GM18508 (cell line): Measurements from ENCODE around the gene NUP54.

ENCODE experiments used
- ATAC-seq: cut with Tn5 transposase; IDR thresholded peaks from one replicate; pipeline ENCODE4 v1.9.1; 2021; ENCODE audit warnings: moderate number of reproducible peaks; ENCODE audit not compliant: insufficient read depth, unreplicated experiment

The NUP54 gene, protein sequence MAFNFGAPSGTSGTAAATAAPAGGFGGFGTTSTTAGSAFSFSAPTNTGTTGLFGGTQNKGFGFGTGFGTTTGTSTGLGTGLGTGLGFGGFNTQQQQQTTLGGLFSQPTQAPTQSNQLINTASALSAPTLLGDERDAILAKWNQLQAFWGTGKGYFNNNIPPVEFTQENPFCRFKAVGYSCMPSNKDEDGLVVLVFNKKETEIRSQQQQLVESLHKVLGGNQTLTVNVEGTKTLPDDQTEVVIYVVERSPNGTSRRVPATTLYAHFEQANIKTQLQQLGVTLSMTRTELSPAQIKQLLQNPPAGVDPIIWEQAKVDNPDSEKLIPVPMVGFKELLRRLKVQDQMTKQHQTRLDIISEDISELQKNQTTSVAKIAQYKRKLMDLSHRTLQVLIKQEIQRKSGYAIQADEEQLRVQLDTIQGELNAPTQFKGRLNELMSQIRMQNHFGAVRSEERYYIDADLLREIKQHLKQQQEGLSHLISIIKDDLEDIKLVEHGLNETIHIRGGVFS

DNA sequence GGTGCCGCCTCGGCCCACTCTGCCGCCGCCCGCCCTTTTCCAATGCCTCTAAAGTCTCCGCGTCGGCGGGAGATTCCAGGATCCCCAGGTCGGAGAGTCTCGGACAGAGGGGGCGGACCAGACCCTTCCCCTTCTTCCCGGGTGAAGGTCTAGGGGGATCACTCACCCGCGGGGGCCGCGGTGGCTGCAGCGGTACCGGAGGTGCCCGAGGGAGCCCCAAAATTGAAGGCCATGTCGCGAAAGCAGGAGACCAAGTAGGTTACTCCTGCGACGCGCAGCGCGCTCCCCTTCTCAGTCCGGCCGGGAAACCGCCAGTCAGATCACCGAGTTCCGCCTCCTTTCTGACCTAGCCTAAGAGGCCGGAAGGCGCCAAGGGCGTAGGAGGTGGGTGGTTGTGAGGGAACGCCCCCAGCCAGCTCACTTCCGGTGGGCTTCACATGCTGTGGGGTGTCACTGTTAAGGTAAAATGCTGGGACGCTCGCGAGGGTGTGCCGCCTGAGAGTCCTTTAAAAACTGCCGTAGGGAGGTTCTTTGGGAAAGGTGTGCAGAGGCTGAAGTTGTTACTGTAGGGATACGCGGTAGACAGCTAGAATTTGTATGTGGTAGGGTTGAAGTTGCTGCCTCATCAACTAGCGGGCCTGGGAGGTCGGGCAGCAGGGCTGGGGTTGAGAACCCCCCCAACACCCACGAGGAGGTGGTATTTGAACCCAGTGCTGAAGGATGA lies at the start of gene NUP54:
NUP54 (minus strand) TSS at position 256 of the 724 bp plus-strand sequence; CDS start at position 233, 23 bp downstream.
- ATAC-seq = peak; percentile 96

DNA sequence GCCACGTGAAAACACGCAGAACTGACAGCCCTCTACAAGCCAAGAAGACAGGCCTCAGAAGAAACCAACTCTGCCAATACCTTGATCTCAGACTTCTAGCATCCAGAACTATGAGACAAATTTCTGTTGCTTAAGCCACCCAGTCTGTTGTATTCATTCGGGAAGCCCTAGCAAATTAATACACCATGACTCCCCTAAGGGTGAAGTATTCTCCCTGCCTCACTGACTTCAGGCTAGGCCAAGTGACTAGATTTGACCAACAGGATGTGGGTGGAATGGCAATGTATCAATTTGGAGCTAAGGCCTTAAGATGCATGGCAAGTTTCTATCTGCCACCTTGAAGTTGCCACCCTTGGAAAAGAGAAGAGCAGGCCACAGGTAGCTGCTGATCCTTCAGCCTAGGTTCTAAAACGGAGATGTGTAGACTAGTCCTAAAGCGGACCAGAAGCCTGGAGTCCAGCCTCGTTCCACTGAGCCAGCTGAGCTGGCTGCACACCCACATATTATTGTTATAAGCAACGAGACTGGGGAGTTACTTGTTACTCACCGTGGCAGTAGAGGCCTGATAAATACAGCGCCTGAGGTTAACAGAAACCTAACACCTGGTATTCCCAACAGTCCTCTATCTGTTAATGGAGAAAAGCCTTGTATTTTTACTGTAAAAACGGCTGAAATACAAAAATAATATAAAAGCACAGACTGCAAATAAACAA lies 49.0 kb upstream of the NUP54 start:
- ATAC-seq = no peak

DNA sequence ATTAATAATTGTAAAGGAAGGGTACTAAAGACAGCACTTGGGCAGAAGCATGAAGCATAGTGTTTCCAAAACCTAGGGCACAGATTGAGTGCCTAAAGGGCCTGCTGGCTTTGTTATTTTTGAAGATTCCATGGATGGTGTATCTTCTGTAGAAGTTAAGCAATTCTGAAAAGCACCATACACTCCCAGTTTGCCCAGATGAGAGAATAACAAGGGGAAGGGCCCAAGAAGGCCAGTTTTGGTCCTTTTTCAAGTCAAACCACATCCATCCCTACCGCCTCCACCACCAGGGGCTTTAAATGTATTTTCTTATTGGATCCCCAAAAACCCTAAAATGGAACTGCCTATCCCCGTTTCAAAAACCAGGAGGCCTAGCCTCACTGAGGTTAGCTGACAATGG lies 48.2 kb upstream of the NUP54 start:
- ATAC-seq = no peak

DNA sequence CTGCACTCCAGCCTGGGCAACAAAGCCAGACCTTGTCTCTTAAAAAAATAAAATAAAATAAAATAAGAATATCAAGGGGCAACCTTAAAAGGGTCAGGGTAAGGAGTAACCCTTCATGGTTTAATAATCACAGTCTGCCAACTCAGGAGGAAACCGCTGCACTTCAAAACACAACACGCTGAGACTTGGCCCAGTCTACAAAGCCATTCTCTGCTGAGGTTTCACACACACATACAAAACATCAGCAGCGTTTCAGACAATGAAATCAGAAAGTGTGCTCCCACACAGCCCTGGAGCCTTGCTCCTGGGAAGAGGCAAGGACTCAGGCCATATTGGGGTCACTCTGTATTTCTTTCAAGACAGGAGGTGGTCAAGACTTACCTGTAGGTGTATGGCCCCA lies 47.1 kb upstream of the NUP54 start:
- ATAC-seq = no peak

DNA sequence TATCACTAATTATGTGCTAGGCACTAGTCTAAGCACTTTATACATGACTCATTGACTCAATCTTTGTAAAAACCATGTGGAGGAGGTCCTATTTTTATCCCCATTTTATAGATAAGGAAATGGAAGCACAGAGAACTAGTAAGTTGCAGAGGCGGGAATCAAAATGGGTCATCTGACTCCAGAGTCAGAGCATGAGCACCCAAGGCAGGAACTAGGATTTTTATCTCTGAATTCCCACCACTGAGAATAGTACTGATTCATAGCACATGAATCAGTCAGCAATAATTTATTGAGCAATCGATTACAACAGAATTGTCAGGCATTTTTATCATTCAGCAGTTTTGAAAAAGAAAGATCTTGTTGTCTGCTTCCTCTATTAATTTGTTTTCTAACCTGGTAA lies 46.1 kb upstream of the NUP54 start:
- no peak for ATAC-seq

DNA sequence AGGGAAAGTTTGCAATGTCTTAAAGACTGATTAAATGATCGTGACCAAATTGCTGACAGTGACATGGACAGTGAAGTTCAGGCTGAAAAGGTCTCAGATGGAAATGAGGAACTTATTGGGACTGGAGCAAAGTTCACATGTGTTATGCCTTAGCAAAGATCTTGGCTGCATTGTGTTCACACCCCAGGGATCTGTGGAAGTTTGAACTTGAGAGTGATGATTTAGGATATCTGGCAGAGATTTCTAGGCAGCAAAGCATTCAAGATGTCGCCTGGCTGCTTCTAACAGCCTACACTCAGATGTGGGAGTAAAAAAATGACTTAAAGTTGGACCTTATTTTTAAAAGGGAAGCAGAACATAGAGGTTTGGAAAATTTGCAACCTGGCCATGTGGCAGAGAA lies 44.0 kb upstream of the NUP54 start:
- no peak for ATAC-seq

DNA sequence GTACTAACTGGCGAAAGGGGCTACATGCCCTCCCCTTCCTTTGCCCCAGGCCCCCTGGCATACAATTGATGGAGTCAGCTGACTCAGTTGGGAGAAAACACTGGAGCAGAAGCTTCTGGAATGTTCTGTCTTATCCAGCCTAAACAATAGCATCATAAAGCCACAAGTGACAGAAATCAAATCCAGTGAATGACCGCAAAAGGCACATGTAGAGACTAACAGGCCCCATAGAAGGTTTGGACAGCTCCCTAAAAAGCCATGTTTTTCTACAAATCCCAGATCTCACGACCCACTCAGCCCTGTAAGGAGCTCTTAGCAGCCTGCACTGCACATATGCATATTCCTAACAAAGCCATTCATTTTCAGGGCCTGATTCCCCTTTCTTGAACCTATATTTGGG lies 40.4 kb upstream of the NUP54 start:
- no peak for ATAC-seq

DNA sequence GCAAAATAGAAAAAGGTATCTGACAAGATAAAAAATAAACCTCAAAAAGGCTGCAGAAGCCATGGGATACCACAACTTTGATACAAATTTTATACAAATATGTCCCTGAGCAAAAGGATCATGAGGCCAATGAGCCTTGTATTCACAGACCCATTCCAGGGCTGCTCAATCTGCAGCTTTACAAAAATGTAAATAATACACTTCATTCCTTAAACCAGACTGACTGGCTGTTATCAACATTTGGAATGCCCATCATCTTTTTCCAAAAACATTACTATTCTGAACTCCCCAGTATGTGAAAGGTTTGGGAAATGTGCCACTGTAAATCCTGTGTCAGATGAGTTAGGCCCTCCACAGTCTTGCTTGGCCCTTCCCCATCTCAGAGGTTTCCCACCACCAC lies 40.0 kb upstream of the NUP54 start:
- ATAC-seq = no peak

DNA sequence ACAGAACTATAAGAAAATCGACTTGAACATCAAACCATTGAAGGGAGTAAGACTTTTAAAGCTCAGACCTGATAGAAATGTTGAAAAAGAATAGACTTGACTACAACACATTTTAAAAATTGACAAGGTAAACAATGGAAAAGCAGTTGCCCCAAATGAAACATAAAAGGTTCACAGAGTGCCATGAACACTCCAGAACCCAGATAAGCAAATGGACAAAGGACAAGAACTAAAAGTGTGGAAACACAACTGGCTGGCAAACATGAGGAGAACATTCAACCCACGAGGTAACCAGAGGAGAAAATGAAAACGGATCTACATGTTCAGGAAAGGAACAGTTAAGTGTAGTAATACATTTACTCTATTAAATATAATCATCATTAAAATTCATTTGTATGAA lies 39.0 kb upstream of the NUP54 start:
- no peak for ATAC-seq

DNA sequence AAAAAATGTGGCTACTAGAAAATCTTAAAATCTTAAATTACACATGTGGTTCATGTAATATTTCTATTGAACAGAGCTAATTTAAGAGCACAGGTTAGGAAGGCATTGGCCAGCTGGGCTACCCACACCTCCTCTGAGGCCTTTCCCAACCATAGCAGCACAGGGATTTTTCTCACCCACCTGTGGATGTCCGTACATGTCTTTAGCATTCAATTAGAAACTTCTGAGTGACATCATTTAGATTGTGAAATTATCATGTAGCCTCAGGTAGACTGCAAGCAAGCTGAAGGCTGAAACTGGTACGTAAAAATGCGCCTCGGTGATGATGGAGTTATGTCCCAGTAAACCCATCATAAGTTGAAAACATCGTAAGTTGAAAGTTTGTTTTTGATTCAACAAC lies 34.3 kb upstream of the NUP54 start:
- ATAC-seq = no peak

DNA sequence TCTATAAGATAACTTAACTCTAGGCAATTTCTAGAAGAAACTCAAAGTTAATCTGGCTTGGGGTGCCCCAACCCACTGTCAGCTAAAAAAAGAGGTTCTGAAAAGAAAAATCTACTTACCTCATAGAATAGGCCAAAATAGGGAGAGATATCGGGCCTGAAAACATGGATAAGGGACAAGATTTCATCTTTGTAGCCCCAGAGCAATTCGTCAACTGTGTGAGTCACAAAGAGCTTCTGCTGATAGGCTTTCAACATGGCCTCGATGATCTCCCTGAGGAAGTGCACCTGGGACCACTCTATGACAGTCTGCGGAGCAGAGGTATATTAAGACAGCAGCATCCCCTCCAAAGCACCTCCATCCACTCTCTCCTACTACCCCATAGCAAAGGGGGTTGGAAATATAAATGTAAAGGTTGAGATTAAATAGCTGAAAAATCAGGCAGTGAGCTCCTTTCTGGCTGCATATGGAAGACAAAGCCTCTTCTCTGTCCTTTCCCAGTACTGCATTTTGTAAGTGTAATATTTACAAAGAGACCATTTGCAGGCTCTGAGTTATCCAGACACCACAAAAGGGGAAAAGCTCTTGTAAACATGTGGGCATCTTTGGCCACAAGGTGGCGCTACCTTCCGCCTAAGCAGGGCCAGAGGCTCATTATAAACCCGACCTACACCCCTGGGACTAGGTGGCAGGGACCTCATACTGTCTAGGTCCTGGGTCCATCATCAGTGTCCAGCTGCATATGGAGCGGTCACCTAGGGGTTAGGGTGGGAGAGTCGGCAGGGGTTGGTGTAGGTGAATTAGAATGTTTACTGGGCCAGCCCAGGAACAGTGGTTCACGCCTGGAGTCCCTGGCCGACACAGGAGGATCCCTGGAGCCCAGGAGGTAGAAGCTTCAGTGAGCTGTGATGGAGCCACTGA lies 31.5 kb upstream of the NUP54 start:
- peak; percentile 76 for ATAC-seq

DNA sequence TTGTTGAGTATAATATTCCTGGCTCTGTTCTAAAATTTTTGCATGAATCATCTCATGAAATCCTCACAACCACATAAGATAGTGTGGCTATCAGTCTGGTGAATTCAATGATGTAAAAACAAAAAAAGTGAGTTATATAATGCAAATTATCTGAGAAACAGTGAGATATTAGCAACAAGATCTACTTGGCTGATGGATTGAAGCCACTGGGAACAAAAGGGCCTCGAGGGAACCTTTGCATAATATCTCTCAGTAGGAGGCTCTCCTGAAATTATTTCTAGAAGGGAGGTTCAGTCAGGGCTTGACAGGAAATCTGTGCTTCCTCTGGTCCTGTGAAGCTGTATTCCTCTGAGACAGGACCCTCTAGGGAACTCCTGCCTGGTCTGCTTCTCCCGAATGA lies 30.1 kb upstream of the NUP54 start:
- ATAC-seq = no peak

DNA sequence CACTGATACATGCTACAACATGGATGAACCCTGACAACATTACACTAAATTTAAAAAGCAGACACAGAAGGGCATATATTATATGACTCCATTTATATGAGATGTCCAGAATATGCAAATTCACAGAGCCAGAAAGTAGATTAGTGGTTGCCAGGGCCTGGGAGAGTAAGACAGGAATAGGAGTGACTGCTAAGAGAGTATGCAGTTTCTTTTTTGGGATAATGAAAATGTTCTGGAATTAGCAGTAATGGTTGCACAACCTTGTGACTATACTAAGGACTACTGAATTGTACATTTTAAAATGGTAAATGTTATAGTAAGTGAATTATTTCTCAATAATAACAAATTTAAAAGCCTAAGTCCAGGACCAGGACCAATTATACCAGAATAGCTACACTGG lies 29.5 kb upstream of the NUP54 start:
- no peak for ATAC-seq

DNA sequence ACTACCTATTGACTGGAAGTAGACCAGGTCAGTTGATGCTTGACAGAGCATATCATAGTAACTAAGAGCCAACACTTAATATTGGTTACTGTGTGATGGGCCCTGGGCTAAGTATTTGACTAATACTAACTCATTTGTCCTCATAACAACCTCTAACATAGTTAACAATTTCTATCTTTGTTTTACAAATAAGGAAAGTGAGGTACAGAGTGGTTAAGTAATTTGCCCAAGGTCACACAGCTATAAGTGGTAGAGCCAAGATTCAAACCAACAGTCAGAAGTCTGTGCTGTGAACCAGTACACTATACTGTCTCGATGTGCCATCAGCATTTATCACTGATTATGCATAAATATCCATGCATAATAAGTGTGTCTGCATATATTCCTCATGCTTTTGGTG lies 27.1 kb upstream of the NUP54 start:
- ATAC-seq = no peak

DNA sequence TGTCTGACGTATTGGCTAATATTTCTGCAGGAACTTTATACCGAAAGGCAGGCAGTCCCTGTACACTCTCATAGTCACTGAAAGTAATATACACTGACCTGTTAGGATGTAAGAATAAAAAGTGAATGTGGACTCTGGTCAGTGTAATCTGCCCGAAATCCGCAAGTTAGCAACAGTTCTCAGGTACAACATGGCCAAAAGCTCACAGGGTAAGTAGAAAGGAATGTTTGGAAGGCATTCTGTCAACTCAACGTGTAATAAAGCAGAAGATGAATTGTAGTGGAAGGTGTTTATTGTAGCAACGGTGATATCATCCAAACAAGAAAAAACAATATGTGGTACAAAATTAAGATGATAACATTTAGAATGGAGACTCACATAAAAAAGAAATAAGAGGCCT lies 26.0 kb upstream of the NUP54 start:
- ATAC-seq = no peak

DNA sequence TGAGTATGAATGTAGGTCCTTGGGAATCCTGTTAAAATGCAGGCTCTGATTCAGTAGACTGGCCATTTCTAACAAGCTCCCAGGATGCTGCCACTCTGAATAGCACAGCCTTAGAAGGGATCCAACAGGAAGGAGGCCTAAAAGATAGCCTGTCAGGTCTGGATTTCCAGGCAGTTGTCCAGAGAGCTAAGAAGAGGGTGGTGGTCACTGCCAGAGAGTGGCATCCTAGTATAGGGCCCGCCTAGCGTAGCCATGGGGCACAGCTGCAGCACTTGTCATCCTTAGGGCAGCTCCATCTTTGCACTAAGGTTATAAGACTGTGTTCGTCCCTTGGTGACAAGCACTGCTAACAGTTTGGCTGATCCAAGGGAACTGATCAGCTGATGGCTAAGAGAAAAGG lies 20.5 kb upstream of the NUP54 start:
- no peak for ATAC-seq

DNA sequence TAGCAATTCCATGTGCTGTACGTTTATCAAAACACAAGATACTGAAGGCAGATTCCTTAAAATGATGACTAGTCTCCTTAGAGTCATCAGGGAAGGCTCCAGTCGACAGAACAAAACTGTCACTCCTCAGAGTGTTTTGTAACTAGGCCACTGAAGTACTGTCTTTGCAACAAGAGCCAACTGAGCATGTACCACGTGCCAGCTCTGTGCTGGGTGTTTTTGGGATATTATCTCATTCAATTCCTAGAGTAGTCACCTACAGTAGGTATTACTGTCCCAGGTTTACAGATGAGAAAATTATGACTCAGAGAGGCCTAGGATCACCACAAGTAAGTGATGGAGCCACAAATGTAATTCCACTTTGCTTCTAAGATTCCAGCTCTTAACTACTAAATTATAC lies 18.3 kb upstream of the NUP54 start:
- no peak for ATAC-seq

DNA sequence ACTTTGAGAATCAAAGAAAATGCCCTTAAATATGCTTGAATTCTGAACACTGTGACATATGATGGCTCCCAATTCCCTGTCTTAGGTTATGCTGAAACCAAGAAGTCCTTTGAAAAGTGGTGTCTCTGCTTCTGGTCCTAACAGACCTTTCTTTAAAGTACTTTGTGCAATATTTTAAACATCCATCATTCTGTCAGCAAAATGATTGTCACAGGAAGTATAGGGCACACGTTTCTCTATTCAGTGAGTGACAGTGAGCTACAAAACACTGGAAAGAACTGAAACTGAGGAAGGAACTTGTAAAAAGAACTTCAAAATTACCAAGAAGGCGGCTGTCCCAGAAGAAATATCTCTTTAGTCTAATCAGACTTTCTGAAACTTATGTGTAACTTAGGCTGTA lies 12.2 kb upstream of the NUP54 start:
- no peak for ATAC-seq

DNA sequence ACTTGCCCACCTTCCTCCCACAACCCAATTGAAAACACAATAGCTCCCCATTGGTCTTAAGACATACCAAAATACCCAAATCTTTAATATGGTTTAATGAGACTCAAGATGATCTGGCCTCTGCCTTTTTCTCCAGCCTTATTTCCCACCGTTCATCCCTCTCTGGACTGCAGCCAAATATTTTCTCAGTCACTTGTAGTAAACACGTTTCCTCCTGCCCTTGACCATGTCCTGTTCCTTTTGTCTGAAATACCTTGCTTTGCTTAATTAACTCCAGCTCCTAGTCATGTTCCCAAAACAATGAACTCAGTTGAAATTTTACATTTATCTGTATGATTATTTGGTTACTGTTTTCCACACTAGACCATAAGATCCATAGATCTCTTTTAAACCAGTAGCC lies 8.4 kb upstream of the NUP54 start:
- no peak for ATAC-seq

DNA sequence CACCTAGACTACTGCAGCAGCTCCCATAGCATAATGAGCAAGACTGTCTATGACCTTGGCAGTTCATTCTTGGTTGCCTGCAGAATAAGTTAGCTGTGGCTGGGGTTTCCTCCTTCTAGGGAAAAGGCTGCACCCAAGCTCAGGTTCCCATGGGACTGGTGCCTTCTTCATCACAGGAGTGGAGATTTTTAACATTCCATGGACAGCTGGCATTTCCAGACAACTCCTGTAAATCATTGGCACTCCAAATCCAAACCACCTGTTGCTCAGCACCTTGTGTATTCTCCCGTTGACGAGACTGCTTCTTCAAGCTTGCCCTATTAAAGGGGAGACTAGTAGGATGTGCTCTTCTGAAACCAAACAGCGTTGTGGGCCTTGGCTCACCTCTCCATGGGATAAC lies 7.8 kb upstream of the NUP54 start:
- ATAC-seq = no peak
